Measurements from ENCODE around the gene GADD45G. TPM values are rescaled to one million over a fixed set of nuclear protein-coding genes. Genes with fewer than 3 reads are reported as not detected.

GADD45G gene
- total and polyA plus RNA-seq, 2 experiments from 2014 or later = 12.7 to 24.1 TPM

DNA sequence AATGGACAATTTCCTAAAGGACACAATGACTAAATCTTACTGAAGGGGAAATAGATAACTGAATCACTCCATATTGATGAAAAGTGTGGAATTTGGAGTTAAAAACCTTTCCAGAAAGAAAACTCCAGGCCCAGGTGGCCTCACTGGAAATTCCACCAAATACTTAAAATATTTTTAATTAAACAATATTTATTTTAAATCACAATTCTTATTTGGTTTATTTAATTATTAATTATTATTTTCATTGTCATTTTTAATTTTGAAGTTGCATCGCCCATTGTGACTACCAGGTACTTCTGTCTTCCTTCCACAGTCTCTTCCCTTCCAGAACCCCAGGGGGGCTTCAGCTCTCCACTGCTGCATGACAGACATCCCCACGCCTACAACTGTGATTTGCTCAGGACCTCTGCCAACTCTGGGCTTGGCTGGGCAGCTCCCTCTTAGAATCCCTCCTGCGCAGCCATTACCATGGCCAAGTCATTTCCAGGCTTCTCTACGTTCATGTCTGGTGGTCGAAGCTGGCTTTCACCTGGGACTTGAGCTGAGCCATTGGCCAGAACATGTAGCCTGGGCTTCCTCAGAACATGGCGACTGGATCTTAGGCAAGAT, 16.4 kb upstream of the GADD45G start:
- no peaks in the 10 kb centered on the region for H3K36me3 ChIP-seq (ENCODE audit: insufficient read depth)
- Mint-ChIP-seq H3K4me1 (peaks cover 12% of the 10 kb centered on the region), H3K27me3 (ENCODE audit: insufficient read depth, low read depth, poor library complexity) (peaks cover 8% of the 10 kb centered on the region), H3K9me3 (peaks cover 13% of the 10 kb centered on the region; the same call in 2 of the 3 replicates), H3K4me3 (no peak overlapping the region), H3K27ac (no peak overlapping the region), H3K36me3 (ENCODE audit: low read depth) (no peaks in the 10 kb centered on the region)
- no peaks in the 10 kb centered on the region for H4K20me1 ChIP-seq (replicated peaks; ENCODE audit: insufficient read depth)
- H3F3A ChIP-seq (replicated peaks; ENCODE audit: low read depth) = no peaks in the 10 kb centered on the region
- H3K27ac ChIP-seq (ENCODE audit: low read depth) = no peak overlapping the region
- H3K9me2 ChIP-seq (ENCODE audit: insufficient read depth) = no peaks in the 10 kb centered on the region
- TF ChIP-seq REST (IDR thresholded peaks at IDR 0.05; ENCODE audit: unreplicated experiment) (no peak), NANOG (IDR thresholded peaks at IDR 0.05; ENCODE audit: borderline replicate concordance) (no peak), ETS1 (IDR thresholded peaks at IDR 0.05) (no peak), EZH2phosphoT487 (IDR thresholded peaks at IDR 0.05; ENCODE audit: unreplicated experiment) (no peak), STAT1 (IDR thresholded peaks at IDR 0.05; ENCODE audit: unreplicated experiment) (no peak), ZNF331 (CRISPR knock-in tag; IDR thresholded peaks at IDR 0.05; ENCODE audit: low read depth) (no peak), POLR2AphosphoS5 (IDR thresholded peaks at IDR 0.05; ENCODE audit: low read depth) (no peak)
- TF ChIP-seq, protein P1, sequence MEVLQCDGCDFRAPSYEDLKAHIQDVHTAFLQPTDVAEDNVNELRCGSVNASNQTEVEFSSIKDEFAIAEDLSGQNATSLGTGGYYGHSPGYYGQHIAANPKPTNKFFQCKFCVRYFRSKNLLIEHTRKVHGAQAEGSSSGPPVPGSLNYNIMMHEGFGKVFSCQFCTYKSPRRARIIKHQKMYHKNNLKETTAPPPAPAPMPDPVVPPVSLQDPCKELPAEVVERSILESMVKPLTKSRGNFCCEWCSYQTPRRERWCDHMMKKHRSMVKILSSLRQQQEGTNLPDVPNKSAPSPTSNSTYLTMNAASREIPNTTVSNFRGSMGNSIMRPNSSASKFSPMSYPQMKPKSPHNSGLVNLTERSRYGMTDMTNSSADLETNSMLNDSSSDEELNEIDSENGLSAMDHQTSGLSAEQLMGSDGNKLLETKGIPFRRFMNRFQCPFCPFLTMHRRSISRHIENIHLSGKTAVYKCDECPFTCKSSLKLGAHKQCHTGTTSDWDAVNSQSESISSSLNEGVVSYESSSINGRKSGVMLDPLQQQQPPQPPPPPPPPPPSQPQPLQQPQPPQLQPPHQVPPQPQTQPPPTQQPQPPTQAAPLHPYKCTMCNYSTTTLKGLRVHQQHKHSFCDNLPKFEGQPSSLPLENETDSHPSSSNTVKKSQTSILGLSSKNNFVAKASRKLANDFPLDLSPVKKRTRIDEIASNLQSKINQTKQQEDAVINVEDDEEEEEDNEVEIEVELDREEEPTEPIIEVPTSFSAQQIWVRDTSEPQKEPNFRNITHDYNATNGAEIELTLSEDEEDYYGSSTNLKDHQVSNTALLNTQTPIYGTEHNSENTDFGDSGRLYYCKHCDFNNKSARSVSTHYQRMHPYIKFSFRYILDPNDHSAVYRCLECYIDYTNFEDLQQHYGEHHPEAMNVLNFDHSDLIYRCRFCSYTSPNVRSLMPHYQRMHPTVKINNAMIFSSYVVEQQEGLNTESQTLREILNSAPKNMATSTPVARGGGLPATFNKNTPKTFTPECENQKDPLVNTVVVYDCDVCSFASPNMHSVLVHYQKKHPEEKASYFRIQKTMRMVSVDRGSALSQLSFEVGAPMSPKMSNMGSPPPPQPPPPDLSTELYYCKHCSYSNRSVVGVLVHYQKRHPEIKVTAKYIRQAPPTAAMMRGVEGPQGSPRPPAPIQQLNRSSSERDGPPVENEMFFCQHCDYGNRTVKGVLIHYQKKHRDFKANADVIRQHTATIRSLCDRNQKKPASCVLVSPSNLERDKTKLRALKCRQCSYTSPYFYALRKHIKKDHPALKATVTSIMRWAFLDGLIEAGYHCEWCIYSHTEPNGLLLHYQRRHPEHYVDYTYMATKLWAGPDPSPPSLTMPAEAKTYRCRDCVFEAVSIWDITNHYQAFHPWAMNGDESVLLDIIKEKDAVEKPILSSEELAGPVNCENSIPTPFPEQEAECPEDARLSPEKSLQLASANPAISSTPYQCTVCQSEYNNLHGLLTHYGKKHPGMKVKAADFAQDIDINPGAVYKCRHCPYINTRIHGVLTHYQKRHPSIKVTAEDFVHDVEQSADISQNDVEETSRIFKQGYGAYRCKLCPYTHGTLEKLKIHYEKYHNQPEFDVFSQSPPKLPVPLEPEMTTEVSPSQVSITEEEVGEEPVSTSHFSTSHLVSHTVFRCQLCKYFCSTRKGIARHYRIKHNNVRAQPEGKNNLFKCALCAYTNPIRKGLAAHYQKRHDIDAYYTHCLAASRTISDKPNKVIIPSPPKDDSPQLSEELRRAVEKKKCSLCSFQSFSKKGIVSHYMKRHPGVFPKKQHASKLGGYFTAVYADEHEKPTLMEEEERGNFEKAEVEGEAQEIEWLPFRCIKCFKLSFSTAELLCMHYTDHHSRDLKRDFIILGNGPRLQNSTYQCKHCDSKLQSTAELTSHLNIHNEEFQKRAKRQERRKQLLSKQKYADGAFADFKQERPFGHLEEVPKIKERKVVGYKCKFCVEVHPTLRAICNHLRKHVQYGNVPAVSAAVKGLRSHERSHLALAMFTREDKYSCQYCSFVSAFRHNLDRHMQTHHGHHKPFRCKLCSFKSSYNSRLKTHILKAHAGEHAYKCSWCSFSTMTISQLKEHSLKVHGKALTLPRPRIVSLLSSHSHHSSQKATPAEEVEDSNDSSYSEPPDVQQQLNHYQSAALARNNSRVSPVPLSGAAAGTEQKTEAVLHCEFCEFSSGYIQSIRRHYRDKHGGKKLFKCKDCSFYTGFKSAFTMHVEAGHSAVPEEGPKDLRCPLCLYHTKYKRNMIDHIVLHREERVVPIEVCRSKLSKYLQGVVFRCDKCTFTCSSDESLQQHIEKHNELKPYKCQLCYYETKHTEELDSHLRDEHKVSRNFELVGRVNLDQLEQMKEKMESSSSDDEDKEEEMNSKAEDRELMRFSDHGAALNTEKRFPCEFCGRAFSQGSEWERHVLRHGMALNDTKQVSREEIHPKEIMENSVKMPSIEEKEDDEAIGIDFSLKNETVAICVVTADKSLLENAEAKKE (CRISPR knock-in tag; IDR thresholded peaks at IDR 0.05) = no peak
- ATAC-seq (no peak), DNase-seq (ENCODE audit: low spot score) (no peak)
- H3K4me3 ChIP-seq = no peak overlapping the region
- no peaks in the 10 kb centered on the region for H3K27me3 ChIP-seq (ENCODE audit: insufficient read depth)
- no peak overlapping the region for H2AFZ ChIP-seq
- 0 out of 2 replicates have a peak, but pooled peaks cover 3% of the 10 kb centered on the region for H3K4me1 ChIP-seq (ENCODE audit: insufficient read depth)
- H3K79me2 ChIP-seq (replicated peaks; ENCODE audit: insufficient read depth) = no peaks in the 10 kb centered on the region
- no peak overlapping the region for H3K4me2 ChIP-seq
